NCI-H460 (cell line): ENCODE results near the gene COX6B2. TPM values are rescaled to one million over a fixed set of nuclear protein-coding genes. Genes with fewer than 3 reads are reported as not detected.
"Not testable (repeated sequence)": the region's sequence is repeated elsewhere in the genome, so short reads cannot be mapped to it uniquely, and the experiment has no call there.

Experiments used
- DNase-seq: peaks from one replicate; pipeline ENCODE4 v3.0.0-alpha.2; 2016; ENCODE audit warnings: low read depth; ENCODE audit errors: extremely low read depth
- total RNA-seq: library from RNA; depleted of rRNA; stranded (reverse); fragments of >200 nt; shearing (Covaris generic); gene quantifications from 2 replicates; pipeline ENCODE4 v1.2.3, GENCODE V29; 2014

Gene COX6B2
- total RNA-seq, 1 experiment from 2014 or later: not detected

GRCh38 chr19:55345101-55345817 is 9.3 kb downstream of the COX6B2 start:
- no peak for DNase-seq

- DNase-seq: no peak
Measured at GRCh38 chr19:55344444-55344843, 10.1 kb downstream of the COX6B2 start.

DNA sequence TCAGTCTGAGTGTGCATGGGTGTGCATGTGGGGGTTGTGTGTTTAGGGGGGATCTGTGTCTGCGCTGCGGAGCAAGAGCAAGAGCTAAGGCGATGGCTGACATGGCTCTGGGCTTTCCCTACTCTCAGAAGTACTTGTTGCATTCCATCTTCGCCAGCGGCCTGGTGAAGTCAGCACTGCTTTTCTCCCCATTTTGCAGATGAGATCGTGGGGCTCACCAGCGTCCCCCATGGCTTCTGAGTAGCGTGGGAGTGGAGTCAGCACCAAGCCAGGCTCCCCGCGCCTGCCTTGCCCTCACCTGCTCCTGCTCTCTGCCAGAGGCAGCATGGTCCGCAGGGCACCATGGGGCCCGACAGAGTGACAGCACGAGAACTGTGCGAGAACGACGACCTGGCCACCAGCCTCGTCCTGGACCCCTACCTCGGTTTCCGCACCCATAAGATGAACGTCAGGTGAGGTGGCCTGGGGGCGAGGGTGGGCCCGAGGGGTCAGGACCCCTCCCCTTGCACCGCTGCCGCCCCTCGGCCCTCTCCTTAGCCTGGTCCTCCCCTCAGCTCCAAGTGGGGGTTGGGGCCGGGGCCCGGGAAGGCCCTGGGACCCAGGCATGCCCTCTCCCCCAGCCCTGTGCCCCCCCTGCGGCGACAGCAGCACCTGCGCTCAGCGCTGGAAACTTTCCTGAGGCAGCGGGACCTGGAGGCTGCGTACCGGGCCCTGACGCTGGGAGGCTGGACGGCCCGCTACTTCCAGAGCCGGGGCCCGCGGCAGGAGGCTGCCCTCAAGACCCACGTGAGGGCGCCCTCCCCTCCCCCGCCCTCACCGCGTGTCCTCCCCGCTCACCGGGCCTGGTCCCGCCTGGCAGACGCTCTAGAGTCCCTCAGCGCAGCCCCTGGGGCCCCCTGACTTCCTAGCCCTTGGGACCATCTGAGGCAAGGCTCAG is 12.7 kb downstream of the COX6B2 start:
- DNase-seq: no peak

DNA sequence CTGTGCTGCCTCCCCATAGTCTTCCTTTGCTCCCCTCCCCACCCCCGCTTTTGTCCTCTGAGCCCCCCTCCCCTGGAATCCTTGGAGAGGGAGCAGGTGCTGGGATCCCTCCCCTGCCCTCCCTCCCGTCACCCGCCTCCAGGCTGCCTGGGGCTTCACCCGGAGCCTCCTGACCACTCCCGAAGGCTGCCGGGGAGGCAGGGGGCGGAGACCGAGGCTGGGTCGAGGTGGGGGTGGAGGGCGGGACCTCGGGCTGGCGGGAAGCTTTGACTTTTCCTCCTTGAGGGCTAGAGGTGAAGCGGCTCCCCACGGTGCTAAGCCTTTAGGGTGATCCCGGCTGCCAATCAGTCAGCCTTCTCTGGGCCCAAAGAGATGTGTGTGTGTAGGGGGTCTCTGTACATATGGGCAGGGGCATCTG is 13.3 kb downstream of the COX6B2 start:
- no peak for DNase-seq

DNA sequence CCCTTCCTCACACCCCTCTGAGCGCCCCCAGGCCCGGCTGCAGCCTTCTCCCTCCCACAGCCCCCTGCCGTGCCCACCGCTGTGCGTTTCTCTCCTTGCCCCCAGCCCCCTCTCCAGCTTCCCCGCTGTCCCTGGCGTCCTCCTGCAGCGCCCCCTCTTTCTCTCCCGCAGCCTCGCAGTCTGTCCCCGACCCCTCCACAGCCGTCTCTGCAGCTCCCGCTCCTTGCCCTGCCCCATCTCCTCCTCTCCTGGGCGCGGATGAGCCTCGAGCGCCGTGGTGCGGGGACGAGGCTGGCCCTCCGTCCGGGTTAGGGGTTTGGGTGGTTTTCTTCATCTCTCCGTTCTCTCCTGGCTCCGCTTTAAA is 13.8 kb downstream of the COX6B2 start:
- DNase-seq: no peak

GRCh38 chr19:55339889-55340783 is 14.4 kb downstream of the COX6B2 start:
- DNase-seq: no peak

DNA sequence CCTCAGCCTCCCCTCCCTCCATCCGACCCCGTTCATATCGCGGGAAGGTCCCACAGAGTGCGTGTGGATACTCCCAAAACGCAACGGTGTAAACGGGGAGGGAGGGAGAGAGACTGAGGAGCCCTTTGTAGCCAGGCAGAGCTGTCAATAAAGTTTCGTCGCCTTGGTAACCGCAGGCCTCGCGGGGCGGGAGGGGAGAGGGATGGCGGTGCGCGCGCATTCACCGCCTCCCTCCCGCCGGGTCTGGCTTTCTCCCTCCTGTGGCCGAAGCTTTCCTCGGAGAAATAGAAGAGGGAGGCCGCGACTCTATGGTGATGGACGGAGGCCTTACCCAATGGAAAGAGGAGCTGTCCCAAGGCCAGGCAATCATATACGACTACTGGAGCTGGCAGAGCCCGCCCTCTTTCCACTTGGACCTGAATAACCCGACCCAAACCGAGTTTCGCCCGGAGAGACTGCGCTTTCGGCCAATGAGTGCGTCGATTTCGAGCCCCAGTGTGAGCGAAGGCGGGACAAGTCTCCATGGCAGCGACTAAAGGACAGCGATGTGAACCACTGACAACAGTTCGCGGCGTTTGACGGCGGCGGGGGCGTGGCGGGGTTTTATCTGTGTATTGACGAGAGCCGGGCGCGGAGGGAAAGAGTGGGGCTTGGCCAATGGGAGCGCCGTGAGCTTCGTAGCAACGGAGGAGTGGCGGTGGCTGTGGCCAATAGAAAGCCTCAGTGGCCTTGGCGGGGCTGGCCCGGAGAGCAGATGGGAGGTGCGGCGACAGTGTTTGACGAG is 15.2 kb downstream of the COX6B2 start, which contains the start of gene KMT5C:
TSS of gene KMT5C (plus strand) at position 772 of the 784 bp plus-strand sequence. CDS start 2,061 bp downstream, outside the sequence.
- DNase-seq: peak; percentile 100

DNA sequence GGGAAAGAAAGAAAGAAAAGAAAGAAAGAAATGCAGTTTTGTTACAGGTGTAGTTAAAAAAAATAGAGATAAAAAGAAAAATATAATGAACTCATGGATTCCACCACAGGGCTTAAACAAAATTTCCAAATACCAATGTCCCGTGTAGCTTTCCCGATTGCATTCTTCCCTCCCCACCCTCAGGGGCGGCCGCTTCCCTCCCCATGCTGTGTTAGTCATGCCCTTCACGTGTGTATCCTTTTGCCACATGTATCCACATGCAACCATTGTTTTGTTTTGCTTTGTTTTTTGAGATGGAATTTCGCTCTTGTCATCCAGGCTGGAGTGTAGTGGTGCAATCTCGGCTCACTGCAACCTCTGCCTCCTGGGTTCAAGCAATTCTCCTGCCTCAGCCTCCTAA is 18.4 kb downstream of the COX6B2 start:
- no peak for DNase-seq

DNA sequence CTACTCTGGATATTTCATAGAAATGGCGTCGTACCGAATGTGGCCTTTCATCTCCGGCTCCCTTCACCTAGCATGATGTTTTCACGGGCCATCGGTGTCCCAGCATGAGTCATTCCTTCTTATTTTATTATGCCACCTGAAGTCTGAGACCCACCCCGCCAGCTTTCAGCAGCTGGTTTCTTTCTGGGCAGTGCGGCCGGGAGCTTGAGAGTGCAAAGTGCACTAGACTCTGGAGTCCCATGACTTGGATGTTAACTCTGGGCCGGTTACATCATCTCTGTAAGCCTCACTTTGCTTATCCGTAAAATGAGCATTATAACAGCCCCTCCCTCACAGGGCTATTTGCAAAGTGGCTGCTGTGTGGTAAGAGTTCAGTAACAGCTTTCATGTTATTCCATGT is 20.6 kb downstream of the COX6B2 start:
- DNase-seq: no peak

GRCh38 chr19:55329791-55330190 is 24.7 kb downstream of the COX6B2 start:
- DNase-seq: not testable (repeated sequence)

DNA sequence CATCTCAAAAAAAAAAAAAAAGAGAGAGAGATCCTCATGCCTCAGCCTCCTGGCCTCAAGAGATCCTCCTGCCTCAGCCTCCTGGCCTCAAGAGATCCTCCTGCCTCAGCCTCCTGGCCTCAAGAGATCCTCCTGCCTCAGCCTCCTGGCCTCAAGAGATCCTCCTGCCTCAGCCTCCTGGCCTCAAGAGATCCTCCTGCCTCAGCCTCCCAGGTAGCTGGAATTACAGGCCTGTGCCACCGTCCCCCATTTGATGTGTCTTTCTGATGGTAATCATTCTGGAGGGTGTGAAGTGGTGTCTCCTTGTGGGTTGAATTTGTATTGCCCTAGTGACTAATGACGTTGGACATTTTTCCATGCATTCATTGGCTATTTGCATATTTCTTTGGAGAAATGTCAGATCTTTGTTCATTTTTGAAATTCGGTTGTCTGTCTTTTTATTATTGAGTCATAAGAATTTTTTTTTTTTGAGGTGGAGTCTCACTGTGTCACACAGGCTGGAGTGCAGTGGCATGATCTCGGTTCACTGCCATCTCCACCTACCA is 25.7 kb downstream of the COX6B2 start:
- not testable (repeated sequence) for DNase-seq

GRCh38 chr19:55325172-55325571 is 29.3 kb downstream of the COX6B2 start, which contains the start of gene TMEM150B:
Gene TMEM150B, minus strand, starts transcription at chr19:55325341. Its CDS starts 4,305 bp downstream, at chr19:55321036.
- DNase-seq: no peak

DNA sequence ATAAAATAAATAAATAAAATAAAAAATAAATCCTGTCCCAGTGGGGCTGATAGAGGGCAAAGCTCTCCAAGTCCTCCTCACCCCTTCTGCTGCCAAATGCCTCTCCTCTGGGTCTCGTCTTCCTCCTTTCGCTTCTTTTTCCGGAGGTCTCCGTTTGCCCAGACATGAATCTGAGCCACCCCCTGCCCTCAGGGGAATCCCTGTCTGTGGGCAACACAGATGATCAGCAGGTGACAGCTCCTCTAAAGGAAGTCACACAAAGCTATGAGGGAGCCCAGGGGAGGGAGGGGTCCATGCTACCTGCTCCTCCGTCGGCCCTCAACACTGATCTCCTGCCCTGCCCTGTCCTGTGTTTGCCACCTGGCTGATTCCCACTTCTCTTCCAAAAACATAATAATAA is 29.9 kb downstream of the COX6B2 start:
- no peak for DNase-seq

DNA sequence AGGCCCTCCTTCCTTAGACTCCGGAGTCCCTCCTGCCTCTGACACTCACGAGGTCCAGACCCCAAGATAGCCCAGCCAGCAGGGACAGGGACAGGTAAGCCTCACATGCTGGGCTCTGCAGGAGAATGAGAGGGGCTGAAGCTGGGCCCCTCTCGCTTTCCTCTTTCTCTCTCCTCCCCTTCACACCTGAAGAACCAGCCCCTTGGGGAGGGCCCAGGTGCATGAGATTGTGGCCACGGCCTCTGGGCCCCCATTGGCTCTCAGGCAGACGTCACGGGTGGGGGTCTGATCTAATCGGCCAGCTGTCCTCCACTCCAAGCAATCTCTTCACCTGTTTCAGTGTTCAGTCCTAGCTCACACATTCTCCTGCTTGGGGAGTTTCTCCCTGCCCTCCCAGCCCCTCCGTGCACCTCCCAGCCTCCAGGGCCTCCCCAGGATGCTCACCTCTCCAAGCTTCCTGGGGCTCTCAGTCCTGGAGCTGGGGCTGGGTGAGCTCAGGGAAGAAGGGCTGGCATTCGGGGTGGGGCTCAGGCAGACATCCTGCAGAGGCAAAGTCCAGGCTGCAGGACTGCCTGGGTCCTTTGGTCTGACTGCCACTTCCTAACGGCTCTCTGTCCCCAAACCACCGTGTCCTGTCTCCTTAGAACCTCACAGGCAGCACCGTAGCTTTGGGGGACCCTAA is 32.2 kb downstream of the COX6B2 start:
- DNase-seq: no peak

DNA sequence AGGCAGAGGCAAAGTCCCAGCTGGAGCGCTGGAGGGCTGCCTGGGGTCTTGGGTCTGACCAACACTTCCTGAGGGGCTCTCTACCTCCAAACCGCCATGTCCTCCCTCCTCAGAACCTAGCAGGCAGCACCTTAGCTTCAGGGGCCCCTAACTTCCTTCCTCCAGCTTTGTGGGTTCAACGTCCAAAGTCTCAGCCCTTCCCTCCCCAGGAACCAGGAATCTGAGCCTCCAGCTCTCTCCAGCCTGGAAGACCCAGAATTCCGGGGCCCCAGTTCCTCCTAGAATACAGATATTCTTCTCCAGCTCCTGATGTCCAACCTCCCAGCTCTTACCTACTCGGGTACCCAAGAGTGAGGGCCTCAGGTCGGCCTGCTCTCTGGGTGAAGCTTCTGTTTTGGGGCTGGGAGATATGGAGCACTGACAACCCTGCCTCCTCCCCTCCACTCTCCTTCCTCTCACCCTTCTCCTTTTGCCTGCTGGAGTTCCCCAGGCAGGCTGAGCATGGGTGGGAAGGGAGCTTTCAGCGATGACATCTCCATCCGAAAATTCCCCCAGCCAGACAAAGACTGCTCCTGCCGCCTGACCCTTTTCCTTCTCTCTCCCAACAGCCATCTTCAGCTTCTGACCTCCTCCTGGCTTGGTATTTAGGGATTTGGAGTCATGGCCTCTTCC is 32.9 kb downstream of the COX6B2 start:
- no peak for DNase-seq

- DNase-seq: no peak
Measured at GRCh38 chr19:55320844-55321419, 33.6 kb downstream of the COX6B2 start.

DNA sequence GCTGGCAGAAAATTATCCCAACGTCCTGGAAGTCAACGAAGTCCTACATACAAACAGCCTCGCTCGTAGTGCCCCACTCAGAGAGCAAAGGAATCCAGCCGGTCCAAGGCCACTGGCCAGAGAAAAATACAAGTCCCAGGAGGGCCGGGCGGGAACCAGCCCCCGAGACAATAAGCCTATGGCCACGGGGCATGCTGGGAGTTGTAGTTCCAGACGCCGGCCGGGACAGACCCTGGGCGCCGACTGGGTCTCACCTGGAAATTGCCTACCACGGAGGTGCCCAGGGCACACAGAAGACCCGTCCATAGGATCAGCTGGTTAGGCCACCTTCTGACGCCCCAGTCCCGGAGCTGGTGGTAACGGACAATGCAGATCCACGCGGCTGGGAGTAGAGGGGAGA is 34.7 kb downstream of the COX6B2 start:
- DNase-seq: no peak

- no peak for DNase-seq
Measured at GRCh38 chr19:55316646-55317045, 37.9 kb downstream of the COX6B2 start.
